Measurements from ENCODE around the gene NTHL1. TPM values are rescaled to one million over a fixed set of nuclear protein-coding genes. Genes with fewer than 3 reads are reported as not detected.

NTHL1 gene
- total RNA-seq, 1 experiment from 2014 or later = 93.3 TPM

DNA sequence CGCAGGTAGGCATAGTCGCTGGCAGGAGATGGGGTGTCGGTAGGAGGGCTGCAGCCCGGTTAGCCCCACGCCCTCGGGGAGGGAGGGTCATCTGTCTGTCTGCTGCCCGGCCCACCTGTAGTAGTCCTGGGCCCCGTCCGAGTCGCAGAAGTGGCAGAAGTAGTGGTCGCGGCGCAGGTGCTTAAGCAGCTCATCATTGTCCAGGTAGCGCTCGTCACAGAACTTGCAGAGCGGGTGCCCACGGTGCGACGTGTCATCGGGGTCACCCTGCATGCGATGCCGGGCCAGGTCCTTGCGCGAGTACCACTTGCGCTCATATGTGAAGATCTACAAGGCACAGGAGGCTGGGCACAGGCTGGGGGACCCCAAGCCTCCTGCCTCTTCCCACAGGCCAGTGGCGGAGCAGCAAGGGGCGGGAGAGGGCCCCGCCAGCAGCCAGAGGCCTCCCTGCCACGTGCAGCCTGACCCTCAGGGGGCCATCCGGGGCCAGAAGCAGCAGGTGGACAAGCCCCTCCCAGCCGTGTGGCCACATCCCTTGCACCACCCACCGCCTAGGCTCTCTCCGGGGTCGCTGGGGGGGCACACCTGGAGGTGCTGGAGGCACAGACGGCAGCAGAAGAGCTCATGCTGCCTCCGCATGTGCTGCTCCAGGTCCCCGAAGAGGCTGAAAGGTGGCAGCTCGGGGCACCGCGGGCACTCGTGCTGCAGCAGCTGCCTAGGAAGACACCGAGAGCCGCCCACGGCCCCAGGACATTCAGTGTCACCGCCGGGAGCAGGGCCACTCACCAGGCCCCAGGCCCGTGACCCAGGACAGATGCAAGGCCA, 45.0 kb downstream of the NTHL1 start:
- CTCF ChIA-PET = interaction anchor here (1.4 to 3.9 kb wide), 17 partner anchors 10 to 193 kb away, joined by 4 to 82 read pairs (median 14); partner anchors contain the start of genes CASKIN1, GFER, NHERF2 and NOXO1
- ATAC-seq (no peak), DNase-seq (ENCODE audit: low spot score) (no peak)
- no peak for TF ChIP-seq NFYB (CRISPR knock-in tag; conservative IDR thresholded peaks at IDR 0.05; ENCODE audit: low read depth)
- no peak for TF ChIP-seq ZNF396 (CRISPR knock-in tag; IDR thresholded peaks at IDR 0.05; ENCODE audit: borderline replicate concordance)
- TF ChIP-seq CTCF (IDR thresholded peaks at IDR 0.05) = no peak
- TF ChIP-seq KAT7 (CRISPR knock-in tag; IDR thresholded peaks at IDR 0.05; ENCODE audit: borderline replicate concordance) = no peak
- TF ChIP-seq, protein P1, sequence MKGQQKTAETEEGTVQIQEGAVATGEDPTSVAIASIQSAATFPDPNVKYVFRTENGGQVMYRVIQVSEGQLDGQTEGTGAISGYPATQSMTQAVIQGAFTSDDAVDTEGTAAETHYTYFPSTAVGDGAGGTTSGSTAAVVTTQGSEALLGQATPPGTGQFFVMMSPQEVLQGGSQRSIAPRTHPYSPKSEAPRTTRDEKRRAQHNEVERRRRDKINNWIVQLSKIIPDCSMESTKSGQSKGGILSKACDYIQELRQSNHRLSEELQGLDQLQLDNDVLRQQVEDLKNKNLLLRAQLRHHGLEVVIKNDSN (CRISPR knock-in tag; IDR thresholded peaks at IDR 0.05) = no peak
- no peak for TF ChIP-seq MYBL2 (CRISPR knock-in tag; IDR thresholded peaks at IDR 0.05)
- TF ChIP-seq ZNF317 (CRISPR knock-in tag; IDR thresholded peaks at IDR 0.05; ENCODE audit: borderline replicate concordance, low read depth) = no peak
- no peak for TF ChIP-seq TEAD1 (CRISPR knock-in tag; IDR thresholded peaks at IDR 0.05)
- Mint-ChIP-seq H3K4me3 (no peak overlapping the region), H3K27me3 (ENCODE audit: low read depth) (no peaks in the 10 kb centered on the region), H3K9me3 (no peaks in the 10 kb centered on the region), H3K4me1 (peaks cover 22% of the 10 kb centered on the region), H3K27ac (no peak overlapping the region), H3K36me3 (peaks cover 19% of the 10 kb centered on the region)
- POLR2A ChIA-PET = interaction anchor here (1.5 kb wide), 1 partner anchor 38 kb away, joined by 7 read pairs; the partner anchor contains the start of gene RPS2

- H3K27ac Mint-ChIP-seq = no peak overlapping the region
- no peak for ATAC-seq
- no peaks in the 10 kb centered on the region for H3K27me3 Mint-ChIP-seq (ENCODE audit: low read depth)
- DNase-seq (ENCODE audit: low spot score) = no peak
- H3K36me3 Mint-ChIP-seq = peaks cover 24% of the 10 kb centered on the region
- peaks cover 18% of the 10 kb centered on the region for H3K4me1 Mint-ChIP-seq
- ChIA-PET CTCF (interaction anchor here (1.9 kb wide), 1 partner anchor 9 kb away, joined by 6 read pairs; no protein-coding TSS in a partner anchor), POLR2A (no interaction called here)
- H3K9me3 Mint-ChIP-seq = no peaks in the 10 kb centered on the region
- H3K4me3 Mint-ChIP-seq = no peak overlapping the region
- TF ChIP-seq ZBTB21 (CRISPR knock-in tag; IDR thresholded peaks at IDR 0.05; ENCODE audit: borderline replicate concordance) (no peak), SMAD4 (CRISPR knock-in tag; IDR thresholded peaks at IDR 0.05) (no peak), HMGA2 (CRISPR knock-in tag; IDR thresholded peaks at IDR 0.05) (no peak), TP53 (CRISPR knock-in tag; IDR thresholded peaks at IDR 0.05) (no peak), NR2C2 (CRISPR knock-in tag; IDR thresholded peaks at IDR 0.05) (no peak), ZSCAN18 (CRISPR knock-in tag; IDR thresholded peaks at IDR 0.05) (no peak), ETV6 (CRISPR knock-in tag; IDR thresholded peaks at IDR 0.05) (no peak), FOXK1 (CRISPR knock-in tag; IDR thresholded peaks at IDR 0.05) (no peak), MAX (CRISPR knock-in tag; IDR thresholded peaks at IDR 0.05) (no peak), CTCF (IDR thresholded peaks at IDR 0.05) (no peak), ATF6 (CRISPR knock-in tag; IDR thresholded peaks at IDR 0.05) (no peak), CREM (CRISPR knock-in tag; IDR thresholded peaks at IDR 0.05) (no peak), SP1 (CRISPR knock-in tag; conservative IDR thresholded peaks at IDR 0.05) (no peak), ZNF396 (CRISPR knock-in tag; IDR thresholded peaks at IDR 0.05; ENCODE audit: borderline replicate concordance) (no peak)
- TF ChIP-seq, protein P2, sequence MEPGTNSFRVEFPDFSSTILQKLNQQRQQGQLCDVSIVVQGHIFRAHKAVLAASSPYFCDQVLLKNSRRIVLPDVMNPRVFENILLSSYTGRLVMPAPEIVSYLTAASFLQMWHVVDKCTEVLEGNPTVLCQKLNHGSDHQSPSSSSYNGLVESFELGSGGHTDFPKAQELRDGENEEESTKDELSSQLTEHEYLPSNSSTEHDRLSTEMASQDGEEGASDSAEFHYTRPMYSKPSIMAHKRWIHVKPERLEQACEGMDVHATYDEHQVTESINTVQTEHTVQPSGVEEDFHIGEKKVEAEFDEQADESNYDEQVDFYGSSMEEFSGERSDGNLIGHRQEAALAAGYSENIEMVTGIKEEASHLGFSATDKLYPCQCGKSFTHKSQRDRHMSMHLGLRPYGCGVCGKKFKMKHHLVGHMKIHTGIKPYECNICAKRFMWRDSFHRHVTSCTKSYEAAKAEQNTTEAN (CRISPR knock-in tag; IDR thresholded peaks at IDR 0.05) = no peak
Measured at GRCh38 chr16:2001456-2002355, 45.9 kb downstream of the NTHL1 start.
